HEK293 (cell line): ENCODE results near the gene ZNF518B.

Experiments used
- OVOL3 ChIP-seq: fragments of 450-650 bp; formaldehyde crosslinking; IDR thresholded peaks from 2 replicates; pipeline ENCODE4 v1.5.1; 2016; ENCODE audit warnings: missing biosample characterization, missing genetic modification characterization
- ZBTB20 ChIP-seq: fragments of 450-650 bp; formaldehyde crosslinking; IDR thresholded peaks from 2 replicates; pipeline ENCODE4 v1.5.1; 2016; ENCODE audit warnings: missing biosample characterization, missing genetic modification characterization
- ZNF274 ChIP-seq, 2 experiments: fragments of 200-500 bp in 1 of 2; fragments of 450-650 bp in 1 of 2; sonication (Bioruptor generic) in 1 of 2; formaldehyde crosslinking in 1 of 2; IDR thresholded peaks; 2 replicates each; pipeline versions ENCODE4 v1.5.1 to v1.6.1; 2014 to 2016; ENCODE audit warnings: borderline replicate concordance in 1 of 2, inconsistent platforms in 1 of 2, low read length in 1 of 2, missing biosample characterization in 1 of 2, missing genetic modification characterization in 1 of 2
- ZNF561 ChIP-seq: fragments of 450-650 bp; IDR thresholded peaks from 2 replicates; pipeline ENCODE4 v1.5.1; 2018; ENCODE audit warnings: missing biosample characterization, missing genetic modification characterization, borderline replicate concordance
- ZNF571 ChIP-seq: fragments of 450-650 bp; formaldehyde crosslinking; IDR thresholded peaks from 2 replicates; pipeline ENCODE4 v1.5.0; 2017; ENCODE audit warnings: missing biosample characterization, missing genetic modification characterization
- ZNF629 ChIP-seq: fragments of 450-650 bp; formaldehyde crosslinking; IDR thresholded peaks from 2 replicates; pipeline ENCODE4 v1.5.1; 2017; ENCODE audit warnings: missing biosample characterization, missing genetic modification characterization
- TF ChIP-seq, protein P1 (sequence below): fragments of 450-650 bp; formaldehyde crosslinking; IDR thresholded peaks from 2 replicates; pipeline ENCODE4 v1.5.1; 2016; ENCODE audit warnings: missing biosample characterization, missing genetic modification characterization

DNA sequence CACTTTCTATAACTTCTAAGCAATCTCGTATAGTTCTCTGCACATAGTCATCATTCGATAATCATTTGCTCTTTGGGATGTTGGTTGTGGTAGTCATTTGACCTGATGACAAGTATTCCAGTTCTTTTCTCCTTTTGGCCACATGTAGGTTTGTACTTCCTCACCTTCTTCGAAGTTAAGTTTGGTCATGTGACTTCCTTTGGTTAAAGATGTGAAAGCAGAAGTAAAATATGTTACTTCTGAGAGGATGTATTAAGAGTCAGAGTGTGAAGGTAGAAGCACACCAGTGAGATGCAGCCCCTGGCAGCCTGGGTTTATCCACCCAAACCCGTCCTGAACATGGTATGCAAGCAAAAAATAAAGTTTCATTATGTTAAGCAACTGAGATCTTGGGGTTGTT is 48.9 kb upstream of the ZNF518B start:
- TF ChIP-seq ZNF629 (tag by site-specific recombination), result no peak
- no peak for TF ChIP-seq OVOL3
- TF ChIP-seq, protein P1, sequence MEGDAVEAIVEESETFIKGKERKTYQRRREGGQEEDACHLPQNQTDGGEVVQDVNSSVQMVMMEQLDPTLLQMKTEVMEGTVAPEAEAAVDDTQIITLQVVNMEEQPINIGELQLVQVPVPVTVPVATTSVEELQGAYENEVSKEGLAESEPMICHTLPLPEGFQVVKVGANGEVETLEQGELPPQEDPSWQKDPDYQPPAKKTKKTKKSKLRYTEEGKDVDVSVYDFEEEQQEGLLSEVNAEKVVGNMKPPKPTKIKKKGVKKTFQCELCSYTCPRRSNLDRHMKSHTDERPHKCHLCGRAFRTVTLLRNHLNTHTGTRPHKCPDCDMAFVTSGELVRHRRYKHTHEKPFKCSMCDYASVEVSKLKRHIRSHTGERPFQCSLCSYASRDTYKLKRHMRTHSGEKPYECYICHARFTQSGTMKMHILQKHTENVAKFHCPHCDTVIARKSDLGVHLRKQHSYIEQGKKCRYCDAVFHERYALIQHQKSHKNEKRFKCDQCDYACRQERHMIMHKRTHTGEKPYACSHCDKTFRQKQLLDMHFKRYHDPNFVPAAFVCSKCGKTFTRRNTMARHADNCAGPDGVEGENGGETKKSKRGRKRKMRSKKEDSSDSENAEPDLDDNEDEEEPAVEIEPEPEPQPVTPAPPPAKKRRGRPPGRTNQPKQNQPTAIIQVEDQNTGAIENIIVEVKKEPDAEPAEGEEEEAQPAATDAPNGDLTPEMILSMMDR (tag by site-specific recombination), result no peak
- TF ChIP-seq ZNF274 (IDR thresholded peaks at IDR 0.05; ENCODE audit: low read length), result no peak
- no peak for TF ChIP-seq ZNF274 (tag by site-specific recombination; IDR thresholded peaks at IDR 0.05; ENCODE audit: borderline replicate concordance)
- no peak for TF ChIP-seq ZNF571 (tag by site-specific recombination)
- no peak for TF ChIP-seq ZNF561 (tag by site-specific recombination)
- TF ChIP-seq ZBTB20, result no peak
